ENCODE results near the gene RFT1. TPM values are rescaled to one million over a fixed set of nuclear protein-coding genes. Genes with fewer than 3 reads are reported as not detected.

Gene RFT1
- total RNA-seq, 2 donors from 2014 or later: 29.3 to 35.2 TPM

- 72 to 81% methylated on average over 11 of the region's 11 CpGs for WGBS, 2 experiments (ENCODE audit: insufficient coverage in 1 of 2, insufficient read length in 1 of 2)
- Histone ChIP-seq H3K4me1 (ENCODE audit: control insufficient read depth, insufficient read depth, low read length) (peaks cover 4% of the 10 kb centered on the region), H3K9me3 (ENCODE audit: control insufficient read depth, low read length) (no peaks in the 10 kb centered on the region), H3K27me3 (ENCODE audit: control insufficient read depth, insufficient read depth, low read length, poor library complexity, severe bottlenecking) (peaks cover 22% of the 10 kb centered on the region), H3K27ac (ENCODE audit: low read depth, low read length) (no peak overlapping the region), H3K4me3 (ENCODE audit: low read length) (peak overlapping the region; percentile 83), H3K9ac (ENCODE audit: extremely low read depth, low read length, poor library complexity, severe bottlenecking) (no peak overlapping the region), H3K36me3 (ENCODE audit: control insufficient read depth, insufficient read depth, low read length) (no peaks in the 10 kb centered on the region)
- Mint-ChIP-seq H3K27me3 (ENCODE audit: insufficient read depth) (peaks cover 35% of the 10 kb centered on the region), H3K4me3 (peak overlapping the region; percentile 79), H3K9me3 (no peaks in the 10 kb centered on the region), H3K4me1 (peaks cover 28% of the 10 kb centered on the region), H3K27ac (peak overlapping the region; percentile 74), H3K36me3 (ENCODE audit: low read depth) (no peaks in the 10 kb centered on the region)
- no peak for DNase-seq
- TF ChIP-seq CTCF (conservative IDR thresholded peaks at IDR 0.05): no peak
Observed at GRCh38 chr3:53044371-53044710, 85.9 kb downstream of the RFT1 start.

- H3K27me3 ChIP-seq (ENCODE audit: control insufficient read depth, insufficient read depth, low read length, poor library complexity, severe bottlenecking): peaks cover 22% of the 10 kb centered on the region
- Mint-ChIP-seq H3K9me3 (no peaks in the 10 kb centered on the region), H3K27me3 (ENCODE audit: insufficient read depth) (peaks cover 32% of the 10 kb centered on the region), H3K36me3 (ENCODE audit: low read depth) (no peaks in the 10 kb centered on the region), H3K4me1 (peaks cover 31% of the 10 kb centered on the region), H3K27ac (no peak overlapping the region), H3K4me3 (no peak overlapping the region)
- no peak for DNase-seq
- no peak overlapping the region for H3K27ac ChIP-seq (ENCODE audit: low read depth, low read length)
- no peak for TF ChIP-seq CTCF (conservative IDR thresholded peaks at IDR 0.05)
- peaks cover 4% of the 10 kb centered on the region for H3K4me1 ChIP-seq (ENCODE audit: control insufficient read depth, insufficient read depth, low read length)
- no peaks in the 10 kb centered on the region for H3K9me3 ChIP-seq (ENCODE audit: control insufficient read depth, low read length)
- no peak overlapping the region for H3K9ac ChIP-seq (ENCODE audit: extremely low read depth, low read length, poor library complexity, severe bottlenecking)
- H3K4me3 ChIP-seq (ENCODE audit: low read length): no peak overlapping the region
- H3K36me3 ChIP-seq (ENCODE audit: control insufficient read depth, insufficient read depth, low read length): no peaks in the 10 kb centered on the region
- WGBS, 2 experiments (ENCODE audit: insufficient coverage in 1 of 2, insufficient read length in 1 of 2): 95% methylated on average over 2 of the region's 2 CpGs; no CpG with 5 or more reads in 1 of the 2 experiments
Observed at GRCh38 chr3:53043738-53044137, 86.5 kb downstream of the RFT1 start.

GRCh38 chr3:53042651-53043050, 87.6 kb downstream of the RFT1 start:
- DNase-seq: no peak
- Mint-ChIP-seq H3K36me3 (ENCODE audit: low read depth) (no peaks in the 10 kb centered on the region), H3K4me3 (no peak overlapping the region), H3K9me3 (no peaks in the 10 kb centered on the region), H3K4me1 (peaks cover 31% of the 10 kb centered on the region), H3K27me3 (ENCODE audit: insufficient read depth) (peaks cover 21% of the 10 kb centered on the region), H3K27ac (no peak overlapping the region)
- Histone ChIP-seq H3K9me3 (ENCODE audit: control insufficient read depth, low read length) (no peaks in the 10 kb centered on the region), H3K4me1 (ENCODE audit: control insufficient read depth, insufficient read depth, low read length) (peaks cover 4% of the 10 kb centered on the region), H3K36me3 (ENCODE audit: control insufficient read depth, insufficient read depth, low read length) (no peaks in the 10 kb centered on the region), H3K27me3 (ENCODE audit: control insufficient read depth, insufficient read depth, low read length, poor library complexity, severe bottlenecking) (peaks cover 16% of the 10 kb centered on the region), H3K9ac (ENCODE audit: extremely low read depth, low read length, poor library complexity, severe bottlenecking) (no peak overlapping the region), H3K4me3 (ENCODE audit: low read length) (no peak overlapping the region), H3K27ac (ENCODE audit: low read depth, low read length) (no peak overlapping the region)
- WGBS, 2 experiments (ENCODE audit: insufficient coverage in 1 of 2, insufficient read length in 1 of 2): 84 to 95% methylated on average over 2 of the region's 3 CpGs
- no peak for TF ChIP-seq CTCF (conservative IDR thresholded peaks at IDR 0.05)
